GM21515 (cell line): ENCODE data around the gene GGT5.
"Not testable (repeated sequence)": the region's sequence is repeated elsewhere in the genome, so short reads cannot be mapped to it uniquely, and the experiment has no call there.

Experiments used
- ATAC-seq: cut with Tn5 transposase; IDR thresholded peaks from one replicate; pipeline ENCODE4 v1.9.1; 2021; ENCODE audit not compliant: unreplicated experiment

GGT5 gene

GRCh38 chr22:24263479-24263878 lies 18.6 kb upstream of the GGT5 start:
- not testable (repeated sequence) for ATAC-seq

DNA sequence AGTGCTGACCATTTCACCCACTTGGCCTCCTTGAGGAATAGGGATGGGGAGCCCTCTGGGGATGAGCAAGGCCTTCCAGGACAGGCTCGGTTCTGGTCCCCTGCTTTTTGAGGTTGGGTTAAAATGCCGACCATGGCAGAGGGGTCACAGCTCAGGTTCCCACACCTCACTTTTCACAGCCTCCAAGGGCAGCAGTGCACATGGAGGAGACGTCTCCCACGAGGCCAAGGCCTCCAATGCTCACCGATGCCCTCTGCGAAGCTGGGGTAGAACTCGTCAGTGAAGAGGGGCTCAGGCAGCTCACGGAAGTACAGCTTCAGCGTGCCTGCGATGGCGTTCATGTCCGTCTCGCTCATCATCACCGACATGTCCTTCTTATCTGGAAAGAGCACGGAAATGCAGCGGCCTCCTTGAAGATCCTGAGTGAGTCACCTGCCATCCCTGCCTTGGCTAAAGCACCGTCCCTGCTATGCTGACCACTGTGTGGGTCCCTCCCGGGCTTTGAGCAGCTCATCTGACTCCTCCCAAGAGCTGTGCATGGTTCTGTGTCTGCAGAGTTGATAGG lies 17.4 kb upstream of the GGT5 start:
- not testable (repeated sequence) for ATAC-seq

GRCh38 chr22:24259459-24259858 lies 14.6 kb upstream of the GGT5 start:
- ATAC-seq, result not testable (repeated sequence)

- ATAC-seq, result not testable (repeated sequence)
These were observed 11.9 kb upstream of the GGT5 start for GRCh38 chr22:24256736-24257135.

GRCh38 chr22:24256136-24256535 lies 11.3 kb upstream of the GGT5 start:
- ATAC-seq, result not testable (repeated sequence)

DNA sequence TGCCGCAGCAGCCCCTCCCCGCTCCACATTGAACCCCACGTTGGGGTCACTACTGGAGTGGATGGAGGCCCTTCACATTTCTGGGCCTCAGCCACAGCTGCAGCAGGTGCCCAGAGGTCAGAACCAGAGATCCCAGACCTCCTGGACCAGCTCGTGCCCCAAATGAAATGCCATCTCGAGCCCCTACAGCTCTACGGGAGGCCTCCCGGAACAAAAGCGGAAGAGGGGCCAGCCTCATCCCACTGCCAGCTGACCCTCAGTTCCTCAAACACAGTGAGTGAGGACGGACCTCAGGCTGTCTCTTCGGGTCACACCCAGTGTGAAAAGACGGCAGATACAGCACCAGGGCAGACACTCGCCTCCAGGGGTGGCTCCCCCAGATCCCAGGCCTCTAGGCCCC lies 8.2 kb upstream of the GGT5 start:
- not testable (repeated sequence) for ATAC-seq

- not testable (repeated sequence) for ATAC-seq
These were observed 6.4 kb upstream of the GGT5 start for GRCh38 chr22:24251286-24251685.

GRCh38 chr22:24249413-24249812 lies 4.5 kb upstream of the GGT5 start:
- not testable (repeated sequence) for ATAC-seq

- ATAC-seq, result not testable (repeated sequence)
These were observed 3.7 kb upstream of the GGT5 start for GRCh38 chr22:24248611-24249010.

DNA sequence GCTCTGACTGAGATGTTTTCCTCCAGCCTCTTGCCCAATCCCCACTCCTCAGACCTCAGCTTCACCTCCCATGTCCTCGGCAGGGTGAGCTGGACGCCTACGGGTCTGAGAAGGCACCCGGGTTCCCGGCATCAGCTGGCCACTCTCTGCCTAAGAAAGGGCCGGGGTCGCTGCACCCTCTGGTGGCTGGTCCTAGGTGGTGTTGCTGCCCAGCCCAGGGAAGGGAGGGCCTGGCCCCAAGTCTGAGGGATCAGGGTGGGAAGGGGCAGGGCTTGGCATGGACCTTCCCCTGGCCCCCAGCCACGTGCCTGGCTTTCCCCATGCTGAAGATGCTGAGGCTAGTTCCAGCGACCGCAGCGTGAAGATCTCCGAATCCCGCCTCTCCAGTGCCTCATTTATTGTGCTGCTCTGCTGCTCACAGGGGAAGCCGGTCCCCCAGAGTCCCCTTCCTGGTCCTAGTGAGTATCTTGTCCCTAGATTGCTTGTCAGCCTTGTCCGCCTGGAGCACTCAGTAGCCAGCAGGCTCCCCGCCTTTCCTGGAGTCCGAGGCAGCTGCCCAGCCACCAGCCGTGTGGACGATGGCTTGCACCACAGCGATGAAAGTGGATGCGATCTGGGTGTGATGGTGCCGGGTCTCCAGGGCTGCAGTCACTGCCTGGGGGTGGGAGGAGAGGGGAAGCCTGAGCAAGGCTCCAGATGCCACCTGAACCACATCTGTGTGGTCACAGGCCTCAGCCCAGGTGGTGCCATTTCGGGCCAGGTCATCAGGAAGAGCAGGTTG lies 2.9 kb upstream of the GGT5 start:
- ATAC-seq, result no peak

DNA sequence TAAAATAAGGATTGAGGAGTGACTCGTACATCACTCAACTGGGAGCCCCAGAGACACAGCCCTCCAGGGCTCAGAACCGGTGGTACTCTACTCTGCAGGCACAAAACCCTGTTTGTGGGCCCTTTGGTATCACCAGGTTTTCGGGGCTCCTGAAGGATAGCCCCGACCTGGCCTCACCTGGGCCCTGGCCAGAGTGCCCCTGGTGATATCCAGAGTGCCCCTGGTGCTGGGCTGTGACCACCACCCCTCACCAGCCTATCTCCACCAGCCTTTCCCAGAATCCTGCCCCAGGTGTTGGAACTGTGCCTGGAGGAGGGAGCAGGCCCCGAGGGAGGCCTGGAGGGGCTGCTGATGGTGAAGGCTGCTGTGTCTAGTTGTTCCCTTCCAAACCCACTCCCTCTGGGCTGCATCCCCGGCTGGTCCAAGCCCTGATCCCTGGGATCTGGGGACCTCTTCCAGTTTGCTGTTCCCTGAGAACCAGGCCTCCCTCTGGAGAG lies 2.2 kb upstream of the GGT5 start:
- ATAC-seq, result no peak

- not testable (repeated sequence) for ATAC-seq
These were observed 991 bp upstream of the GGT5 start for GRCh38 chr22:24245584-24246561.

DNA sequence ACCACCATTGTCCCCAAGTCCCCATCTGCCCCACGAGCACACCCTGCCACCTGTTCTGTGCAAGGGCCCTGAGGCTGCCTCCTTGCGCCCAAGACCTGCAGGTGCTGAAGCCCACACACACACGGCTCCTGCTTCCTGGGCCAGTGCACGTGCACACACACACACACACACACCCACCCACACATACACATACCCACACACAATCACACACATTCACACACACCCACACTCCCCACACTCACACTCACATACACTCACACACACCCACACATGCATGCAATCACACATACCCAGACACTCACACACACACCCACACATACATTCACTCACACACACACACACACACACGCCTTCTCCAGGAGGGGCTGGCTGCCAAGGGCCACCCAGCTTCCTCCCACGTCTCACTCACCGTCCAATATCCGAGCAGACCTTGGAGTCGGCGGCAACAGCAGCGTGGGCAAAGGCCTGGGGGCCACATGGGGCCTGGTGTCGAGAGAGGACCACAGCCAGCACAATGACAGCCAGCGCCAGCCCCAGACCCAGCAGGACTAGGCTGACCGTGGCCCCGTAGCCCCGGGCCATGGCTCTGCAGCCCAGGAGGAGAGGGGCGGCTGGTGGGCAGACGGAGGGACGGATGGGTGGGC lies 616 bp downstream of the GGT5 start:
- ATAC-seq, result no peak

DNA sequence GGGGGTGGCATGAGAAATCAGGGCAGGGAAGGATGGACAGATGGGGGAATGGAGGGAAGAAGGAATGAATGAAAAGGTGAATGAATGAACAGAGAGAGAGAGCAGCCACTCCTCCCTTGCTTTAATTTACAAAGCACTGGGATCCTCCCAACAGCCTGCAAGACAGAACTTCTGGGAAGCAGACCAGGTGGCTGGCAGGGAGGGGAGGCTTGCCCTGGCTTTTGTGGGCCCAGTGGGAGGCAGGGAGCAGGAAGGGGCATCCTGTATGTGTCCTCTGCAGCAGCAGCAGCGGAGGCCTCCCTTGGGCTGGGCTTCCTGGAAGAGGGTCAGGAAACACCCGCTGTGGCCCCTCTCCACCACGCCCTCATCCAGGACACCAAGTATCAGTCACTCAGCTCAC lies 1.5 kb downstream of the GGT5 start:
- not testable (repeated sequence) for ATAC-seq

- not testable (repeated sequence) for ATAC-seq
These were observed 3.7 kb downstream of the GGT5 start for GRCh38 chr22:24240985-24241692.

DNA sequence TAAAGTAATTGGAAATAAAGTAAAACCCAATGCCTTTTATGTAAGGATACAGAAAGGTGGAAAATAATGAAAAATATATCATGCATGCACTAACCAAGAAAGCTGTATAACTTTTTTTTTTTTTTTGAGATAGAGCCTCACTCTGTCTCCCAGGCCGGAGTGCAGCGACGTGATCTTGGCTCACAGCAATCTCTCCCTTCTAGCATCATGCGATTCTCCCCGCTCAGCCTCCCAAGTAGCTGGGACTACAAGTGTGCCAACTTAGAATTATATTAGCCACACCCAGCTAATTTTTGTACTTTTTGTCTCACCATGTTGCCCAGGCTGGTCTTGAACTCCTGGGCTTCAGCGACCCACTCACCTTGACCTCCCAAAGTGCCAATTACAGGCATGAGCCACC lies 4.5 kb downstream of the GGT5 start:
- no peak for ATAC-seq

DNA sequence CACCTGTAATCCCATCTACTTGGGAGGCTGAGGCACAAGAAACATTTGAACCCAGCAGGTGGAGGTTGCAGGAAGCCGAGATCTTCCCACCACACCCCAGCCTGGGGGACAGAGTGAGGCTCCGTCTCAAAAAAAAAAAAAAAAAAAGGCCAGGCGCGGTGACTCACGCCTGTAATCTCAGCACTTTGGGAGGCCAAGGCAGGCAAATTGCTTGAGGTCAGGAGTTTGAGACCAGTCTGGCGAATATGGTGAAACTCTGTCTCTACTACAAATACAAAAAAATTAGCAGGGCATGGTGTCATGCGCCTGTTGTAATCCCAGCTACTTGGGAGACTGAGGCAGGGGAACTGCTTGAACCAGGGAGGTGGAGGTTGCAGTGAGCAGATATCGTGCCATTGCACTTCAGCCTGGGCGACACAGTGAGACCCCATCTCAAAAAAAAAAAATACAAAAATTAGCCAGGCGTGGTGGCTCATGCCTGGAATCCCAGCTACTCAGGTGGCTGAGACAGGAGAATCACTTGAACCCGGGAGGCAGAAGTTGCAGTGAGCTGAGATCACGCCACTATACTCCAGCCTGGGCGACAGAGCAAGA lies 6.7 kb downstream of the GGT5 start:
- not testable (repeated sequence) for ATAC-seq

DNA sequence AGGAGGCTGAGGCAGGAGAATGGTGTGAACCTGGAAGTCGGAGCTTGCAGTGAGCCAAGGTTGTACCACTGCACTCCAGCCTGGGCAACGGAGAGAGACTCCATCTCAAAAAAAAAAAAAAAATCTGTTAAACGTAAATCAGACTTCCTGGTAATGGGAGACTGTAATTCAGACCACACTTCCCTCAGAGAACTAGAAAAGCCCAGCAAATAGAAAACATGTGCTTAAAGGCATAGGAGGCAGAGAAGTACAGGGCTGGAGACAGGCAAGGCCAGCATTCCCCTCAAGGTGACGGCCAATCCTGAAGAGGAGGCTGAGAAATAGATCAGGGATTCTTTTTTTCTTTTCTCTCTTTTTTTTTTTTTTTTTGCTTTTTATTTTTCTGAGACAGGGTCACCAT lies 8.2 kb downstream of the GGT5 start:
- ATAC-seq, result no peak

DNA sequence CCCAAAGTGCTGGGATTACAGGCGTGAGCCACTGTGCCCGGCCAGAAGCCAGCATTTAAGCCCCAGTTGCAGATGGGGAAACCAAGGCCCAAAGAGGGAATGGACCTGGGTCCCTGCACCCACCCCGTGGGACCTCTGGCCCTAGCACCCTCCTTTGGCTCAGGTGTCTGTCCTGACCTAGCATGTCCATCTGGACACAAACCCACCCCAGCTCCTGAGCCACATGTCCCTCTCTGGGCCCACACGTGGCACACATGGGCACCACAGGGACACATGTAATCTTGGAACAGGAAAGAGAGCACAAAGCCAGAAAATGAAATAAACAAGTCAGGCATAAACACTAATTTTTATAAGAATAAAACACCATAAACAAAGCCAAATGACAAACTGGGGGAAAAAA lies 9.6 kb downstream of the GGT5 start:
- ATAC-seq, result no peak

DNA sequence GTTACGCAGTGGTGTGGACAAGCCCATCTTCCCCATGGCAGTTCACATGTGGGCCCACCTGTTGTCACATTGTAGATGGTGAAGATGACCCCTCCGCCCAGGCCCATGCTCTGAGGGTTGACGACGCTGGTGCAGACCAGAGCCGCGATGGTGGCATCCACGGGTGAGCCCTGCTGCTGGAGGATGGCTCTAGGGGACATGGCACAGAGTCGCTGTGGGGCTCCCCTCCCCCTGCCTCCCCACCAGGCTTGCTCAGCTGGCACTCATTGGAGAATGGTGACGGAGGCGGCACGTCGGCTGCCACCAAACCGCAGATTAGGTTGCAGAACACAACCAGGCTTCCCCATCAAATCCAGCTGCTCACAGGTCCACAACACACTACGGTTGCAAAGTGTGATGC lies 11.1 kb downstream of the GGT5 start:
- no peak for ATAC-seq
